Measurements from ENCODE around the gene TECR.
"Not testable (repeated sequence)": the region's sequence is repeated elsewhere in the genome, so short reads cannot be mapped to it uniquely, and the experiment has no call there.

The TECR gene

GRCh38 chr19:14562660-14563589 lies 33.5 kb downstream of the TECR start:
- DNase-seq = no peak

- no peak for DNase-seq
Observed at GRCh38 chr19:14563590-14563926, 34.2 kb downstream of the TECR start.

GRCh38 chr19:14563989-14564651 lies 34.7 kb downstream of the TECR start:
- no peak for DNase-seq

GRCh38 chr19:14564652-14565297 lies 35.4 kb downstream of the TECR start:
- not testable (repeated sequence) for DNase-seq

- no peak for DNase-seq
Observed at GRCh38 chr19:14565298-14565679, 35.9 kb downstream of the TECR start.

GRCh38 chr19:14565765-14566711 lies 36.6 kb downstream of the TECR start:
- DNase-seq = no peak

- DNase-seq = no peak
Observed at GRCh38 chr19:14566712-14567077, 37.3 kb downstream of the TECR start.

GRCh38 chr19:14567079-14567478 lies 37.7 kb downstream of the TECR start:
- no peak for DNase-seq

GRCh38 chr19:14570864-14571527 lies 41.6 kb downstream of the TECR start:
- DNase-seq = no peak

GRCh38 chr19:14571695-14572490 lies 42.5 kb downstream of the TECR start, which contains the start of gene NDUFB7:
TSS of gene NDUFB7 (minus strand) at chr19:14572066. CDS start at chr19:14572000, 66 bp downstream.
- DNase-seq = peak; percentile 91 to 93

GRCh38 chr19:14575428-14575980 lies 46.1 kb downstream of the TECR start:
- no peak for DNase-seq

- DNase-seq = no peak
Observed at GRCh38 chr19:14576363-14576762, 47.0 kb downstream of the TECR start.

- no peak for DNase-seq
Observed at GRCh38 chr19:14577264-14577663, 47.9 kb downstream of the TECR start.

- no peak for DNase-seq
Observed at GRCh38 chr19:14577885-14578427, 48.6 kb downstream of the TECR start.

- DNase-seq = no peak
Observed at GRCh38 chr19:14580623-14581237, 51.3 kb downstream of the TECR start.

GRCh38 chr19:14582894-14583340 lies 53.5 kb downstream of the TECR start, which contains the start of gene CLEC17A:
TSS of gene CLEC17A (plus strand) at chr19:14583084. CDS start at chr19:14583161, 77 bp downstream.
- DNase-seq = no peak

GRCh38 chr19:14584372-14584771 lies 55.0 kb downstream of the TECR start:
- not testable (repeated sequence) for DNase-seq

GRCh38 chr19:14585187-14585586 lies 55.8 kb downstream of the TECR start:
- not testable (repeated sequence) for DNase-seq

- not testable (repeated sequence) for DNase-seq
Observed at GRCh38 chr19:14589433-14589832, 60.0 kb downstream of the TECR start.

- DNase-seq = no peak
Observed at GRCh38 chr19:14595558-14595957, 66.2 kb downstream of the TECR start.
